GM12864 (cell line): ENCODE measurements around the gene MB21D2.
"Not testable (repeated sequence)": the region's sequence is repeated elsewhere in the genome, so short reads cannot be mapped to it uniquely, and the experiment has no call there.

Experiments
- DNase-seq: peaks from one replicate; pipeline ENCODE4 v3.0.0-alpha.2; 2011; ENCODE audit warnings: low read depth
- H3K4me3 ChIP-seq: 2 replicates; pipeline ENCODE4 v1.5.1; 2011; ENCODE audit warnings: mild to moderate bottlenecking, low read depth, low read length, control low read depth
- CTCF ChIP-seq: IDR thresholded peaks from 2 replicates; pipeline ENCODE4 v1.5.1; 2011; ENCODE audit warnings: low read depth, mild to moderate bottlenecking, moderate library complexity, low read length, control low read depth, inconsistent platforms; ENCODE audit errors: missing control alignments

Gene MB21D2

GRCh38 chr3:192850451-192850981 is 67.1 kb downstream of the MB21D2 start:
- DNase-seq, result no peak
- no peak for TF ChIP-seq CTCF
- peak overlapping the region; percentile 40 for H3K4me3 ChIP-seq

GRCh38 chr3:192849821-192850220 is 67.8 kb downstream of the MB21D2 start:
- DNase-seq, result not testable (repeated sequence)

GRCh38 chr3:192848371-192849233 is 69.1 kb downstream of the MB21D2 start:
- no peak for TF ChIP-seq CTCF
- no peak for DNase-seq
- peak overlapping the region; percentile 50 for H3K4me3 ChIP-seq

More at GRCh38 chr3:192849821-192850220, 67.8 kb downstream of the MB21D2 start:
- peak overlapping the region; percentile 40; the same call in 1 of the 2 replicates for H3K4me3 ChIP-seq

GRCh38 chr3:192847941-192848340 is 69.7 kb downstream of the MB21D2 start:
- peak overlapping the region; percentile 50; the same call in 1 of the 2 replicates for H3K4me3 ChIP-seq
- TF ChIP-seq CTCF, result no peak
- DNase-seq, result no peak

- no peak for TF ChIP-seq CTCF
- no peak for DNase-seq
- H3K4me3 ChIP-seq, result no peak overlapping the region
Measured at GRCh38 chr3:192845526-192845855, 72.2 kb downstream of the MB21D2 start.

GRCh38 chr3:192844836-192845525 is 72.7 kb downstream of the MB21D2 start:
- no peak for TF ChIP-seq CTCF
- DNase-seq, result no peak
- H3K4me3 ChIP-seq, result no peak overlapping the region

GRCh38 chr3:192844486-192844765 is 73.2 kb downstream of the MB21D2 start:
- H3K4me3 ChIP-seq, result no peak overlapping the region
- DNase-seq, result no peak
- no peak for TF ChIP-seq CTCF
